Measurements from ENCODE around the gene TNMD.

- no peak for TF ChIP-seq CTCF (IDR thresholded peaks at IDR 0.05)
- TF ChIP-seq POLR2A (IDR thresholded peaks at IDR 0.05), result no peak
Observed at GRCh38 chrX:100593581-100593980, 8.8 kb downstream of the TNMD start.

Data from uterus (tissue), 2 donors.